Heart right ventricle (tissue), 16 donors: ENCODE results near the gene PAF1. TPM values are rescaled to one million over a fixed set of nuclear protein-coding genes. Genes with fewer than 3 reads are reported as not detected.
"Not testable (repeated sequence)": the region's sequence is repeated elsewhere in the genome, so short reads cannot be mapped to it uniquely, and the experiment has no call there.

Experiments
- ATAC-seq, 8 donors: fragments of 200-7000 bp; cut with Tn5 transposase; one replicate each; pipeline ENCODE4 v1.9.1; 2020; ENCODE audit warnings: mild to moderate bottlenecking in 8 of 8, moderate library complexity in 8 of 8, moderate number of reproducible peaks in 1 of 8
- DNase-seq, 2 donors: peaks; one replicate each; pipeline ENCODE4 v3.0.0-alpha.2; 2020
- H3K27ac ChIP-seq, 10 donors: fragments of 200-600 bp; sonication (generic) in 2 of 10; one replicate each; pipeline versions ENCODE4 v1.5.0 to v1.8.0; 2020 to 2022; ENCODE audit warnings: mild to moderate bottlenecking in 3 of 10
- H3K27me3 ChIP-seq, 7 donors: fragments of 200-600 bp; one replicate each; pipeline ENCODE4 v1.8.0; 2021 to 2022; ENCODE audit warnings: mild to moderate bottlenecking in 2 of 7
- H3K36me3 ChIP-seq, 9 donors: fragments of 200-600 bp; sonication (generic) in 1 of 9; one replicate each; pipeline versions ENCODE4 v1.5.0 to v1.8.0; 2020 to 2022; ENCODE audit warnings: mild to moderate bottlenecking in 2 of 9
- H3K4me1 ChIP-seq, 9 donors: fragments of 200-600 bp; sonication (generic) in 1 of 9; one replicate each; pipeline versions ENCODE4 v1.5.0 to v1.8.0; 2020 to 2022; ENCODE audit warnings: mild to moderate bottlenecking in 4 of 9
- H3K4me3 ChIP-seq, 10 donors: fragments of 200-600 bp; sonication (generic) in 2 of 10; one replicate each; pipeline versions ENCODE4 v1.5.0 to v1.8.0; 2020 to 2022; ENCODE audit warnings: mild to moderate bottlenecking in 7 of 10, moderate library complexity in 2 of 10
- H3K9me3 ChIP-seq, 11 donors: fragments of 200-600 bp in 10 of 11; sonication (generic) in 2 of 11; one replicate each; pipeline versions ENCODE4 v1.5.0 to v1.8.0; 2013 to 2022; ENCODE audit warnings: mild to moderate bottlenecking in 2 of 11, control low read depth in 1 of 11, moderate library complexity in 1 of 11
- WGBS, 2 donors: extraction: QIAGEN DNeasy Blood & Tissue Kit; methylation state at CpG; one replicate each; pipeline ENCODE4 v1.1.7; 2013; ENCODE audit warnings: inconsistent platforms in 1 of 2; 5-methylcytosine and 5-hydroxymethylcytosine counted together
- intact Hi-C, 10 donors: fragments of 100-400 bp; cut with DNase I; formaldehyde crosslinking; loops; one replicate each; pipeline versions ENCODE4 v1.11.1 to v1.14.2; 2022
- polyA plus RNA-seq, 2 donors: library from polyadenylated mRNA; stranded (reverse); fragments of 200-250 nt; gene quantifications; one replicate each; pipeline ENCODE4 v1.2.3, GENCODE V29; 2013
- total RNA-seq, 10 donors: library from RNA; stranded (reverse); fragmentation: NEBNext Ultra II Directional in 3 of 10; extraction: Animal tissue kit (Norgen Biotek cat#: 25700) in 3 of 10; gene quantifications; one replicate each; pipeline versions ENCODE4 v1.2.1 to v1.2.4, GENCODE V29; 2021 to 2023
- TF ChIP-seq, protein P1 (sequence below), 9 donors: fragments of 200-600 bp; sonication (generic) in 2 of 9; IDR thresholded peaks; one replicate each; pipeline versions ENCODE4 v1.5.0 to v1.8.0; 2021 to 2022; ENCODE audit warnings: antibody characterized with exemption in 9 of 9, mild to moderate bottlenecking in 5 of 9, moderate library complexity in 1 of 9
- donor health status: Arrhythmogenic right ventricular cardiomyopathy.
- donor health status: ischemic (EF 13 %, LVEDD 7.1; RV severe dilation, severe dysfunction).
- donor health status: healthy with polysubstance abuse.
- donor health status: DM: no; HTN: yes; CAD: no.
- donor health status: DM: no; HTN: no; CAD: no.
- donor health status: ischemic (EF 25% LVEDD 6.9; RV normal size, moderate dysfunction).
- donor health status: ischemic (EF 25% LVEDD 5.7; RV mildly dilated, moderate dysfunction).
- donor health status: healthy.
- donor health status: DM: yes; HTN: yes; CAD: no.
- donor health status: Ischemic cardiomyopathy.
- donor health status: ischemic (EF 35%, LVEDD 5.7; RV mildly dilated, moderate dysfunction).
- donor health status: nonischemic (EF 11% LVEDD 7.7; RV severe dilation, severe dysfunction).
- donor health status: DM: yes; HTN: yes; CAD: no.
- donor health status: PGD.
- donor health status: ischemic (EF 29% LVEDD 5.4; RV normal size, mild dysfunction).
- donor health status: nonischemic (EF 23%, LVEDD 6.1; RV moderate dilation, normal function).

The PAF1 gene
- total and polyA plus RNA-seq, 12 donors = 24.1 to 48.2 (median 38.8) TPM

DNA sequence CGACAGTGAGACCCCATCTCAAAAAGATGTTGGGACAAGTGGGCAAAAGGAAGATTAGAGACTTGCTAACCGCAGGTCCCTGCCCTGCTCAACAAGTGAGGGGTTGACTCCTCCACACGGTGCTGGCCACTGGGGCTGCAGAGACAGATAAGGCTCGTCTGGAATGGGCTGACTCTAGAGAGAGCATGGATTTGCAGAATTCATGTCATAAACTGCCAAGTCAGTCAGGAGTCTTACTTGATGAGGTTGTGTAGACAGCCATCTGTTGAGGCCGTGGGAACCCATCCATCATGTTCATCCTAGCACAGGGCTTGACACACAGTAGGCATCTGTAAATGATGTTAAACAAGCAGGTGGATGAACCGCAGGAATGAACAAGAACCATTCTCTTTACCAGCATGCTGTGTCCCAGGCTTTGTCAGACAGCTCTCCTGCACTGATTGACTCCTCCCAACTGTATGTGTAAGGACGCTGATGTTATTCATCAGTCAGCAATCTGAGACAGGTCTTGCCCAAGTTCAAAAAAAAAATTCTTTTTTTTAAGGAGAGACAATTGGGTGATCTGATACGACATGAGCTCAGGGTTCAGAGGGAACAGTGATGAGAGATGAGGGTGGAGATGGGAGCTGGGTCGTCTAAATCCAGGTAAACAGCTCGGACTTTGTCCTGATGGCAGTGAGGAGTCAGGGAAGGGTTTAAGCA is 8.8 kb downstream of the PAF1 start:
- Histone ChIP-seq H3K4me1 (no peaks in the 10 kb centered on the region), H3K9me3 (no peaks in the 10 kb centered on the region), H3K27ac (no peak overlapping the region), H3K27me3 (no peaks in the 10 kb centered on the region), H3K4me3 (no peak overlapping the region), H3K36me3 (peaks cover 8 to 100% (median 89%) of the 10 kb centered on the region in 9 donors)
- 77 to 80% methylated on average over 10 of the region's 10 CpGs for WGBS, 2 donors
- DNase-seq (no peak), ATAC-seq (no peak)
- TF ChIP-seq, protein P1, sequence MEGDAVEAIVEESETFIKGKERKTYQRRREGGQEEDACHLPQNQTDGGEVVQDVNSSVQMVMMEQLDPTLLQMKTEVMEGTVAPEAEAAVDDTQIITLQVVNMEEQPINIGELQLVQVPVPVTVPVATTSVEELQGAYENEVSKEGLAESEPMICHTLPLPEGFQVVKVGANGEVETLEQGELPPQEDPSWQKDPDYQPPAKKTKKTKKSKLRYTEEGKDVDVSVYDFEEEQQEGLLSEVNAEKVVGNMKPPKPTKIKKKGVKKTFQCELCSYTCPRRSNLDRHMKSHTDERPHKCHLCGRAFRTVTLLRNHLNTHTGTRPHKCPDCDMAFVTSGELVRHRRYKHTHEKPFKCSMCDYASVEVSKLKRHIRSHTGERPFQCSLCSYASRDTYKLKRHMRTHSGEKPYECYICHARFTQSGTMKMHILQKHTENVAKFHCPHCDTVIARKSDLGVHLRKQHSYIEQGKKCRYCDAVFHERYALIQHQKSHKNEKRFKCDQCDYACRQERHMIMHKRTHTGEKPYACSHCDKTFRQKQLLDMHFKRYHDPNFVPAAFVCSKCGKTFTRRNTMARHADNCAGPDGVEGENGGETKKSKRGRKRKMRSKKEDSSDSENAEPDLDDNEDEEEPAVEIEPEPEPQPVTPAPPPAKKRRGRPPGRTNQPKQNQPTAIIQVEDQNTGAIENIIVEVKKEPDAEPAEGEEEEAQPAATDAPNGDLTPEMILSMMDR (IDR thresholded peaks at IDR 0.05) = no peak
- intact Hi-C loops = no loop called here

DNA sequence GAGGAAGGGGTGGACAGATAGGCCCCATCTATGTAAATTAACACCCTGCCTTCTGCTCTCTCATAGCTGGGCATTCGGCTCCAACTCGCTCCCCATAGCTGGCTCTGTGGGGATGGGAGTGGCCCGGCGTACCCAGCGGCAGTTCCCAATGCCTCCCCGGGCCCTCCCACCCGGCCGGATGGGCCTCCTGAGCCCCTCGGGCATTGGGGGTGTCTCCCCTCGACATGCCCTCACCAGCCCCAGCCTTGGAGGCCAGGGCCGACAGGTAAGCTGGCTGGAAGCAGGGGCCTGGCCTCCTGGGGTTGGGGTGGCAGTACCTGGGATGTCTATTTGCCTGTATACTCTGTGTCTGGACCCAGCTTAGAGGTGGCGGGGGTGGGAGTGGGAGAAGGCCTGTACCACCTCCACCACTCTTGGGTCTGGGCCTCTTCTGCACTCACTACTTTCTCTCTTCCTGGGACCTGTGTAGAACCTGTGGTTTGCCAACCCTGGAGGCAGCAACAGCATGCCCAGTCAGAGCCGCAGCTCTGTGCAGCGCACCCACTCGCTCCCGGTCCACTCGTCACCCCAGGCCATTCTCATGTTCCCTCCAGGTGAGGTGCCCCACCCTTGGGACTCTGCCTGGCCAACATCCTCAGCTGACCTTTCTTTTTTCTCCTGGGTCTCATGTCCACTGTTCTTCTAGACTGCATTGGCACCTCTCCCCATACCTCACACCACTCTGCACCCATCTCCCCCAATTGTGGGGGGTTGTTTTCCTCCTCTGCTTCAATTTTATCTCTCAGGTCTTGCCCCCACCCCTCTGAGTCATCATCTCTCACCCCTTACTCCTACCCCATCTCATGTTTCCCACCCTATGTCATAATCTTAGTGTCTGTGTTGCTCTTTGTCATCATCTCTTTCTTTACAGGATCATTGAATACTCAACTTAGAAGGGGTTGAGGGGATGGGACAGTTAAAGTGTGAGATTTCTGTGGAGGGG is 10.1 kb downstream of the PAF1 start:
- ATAC-seq (no peak), DNase-seq (no peak)
- intact Hi-C loops = no loop called here
- 92 to 93% methylated on average over 17 of the region's 17 CpGs for WGBS, 2 donors
- Histone ChIP-seq H3K27me3 (no peaks in the 10 kb centered on the region), H3K4me3 (no peak overlapping the region), H3K36me3 (peaks cover 8 to 100% (median 89%) of the 10 kb centered on the region in 9 donors), H3K4me1 (no peaks in the 10 kb centered on the region), H3K9me3 (no peaks in the 10 kb centered on the region), H3K27ac (no peak overlapping the region)
- TF ChIP-seq, protein P1 (IDR thresholded peaks at IDR 0.05) = no peak

DNA sequence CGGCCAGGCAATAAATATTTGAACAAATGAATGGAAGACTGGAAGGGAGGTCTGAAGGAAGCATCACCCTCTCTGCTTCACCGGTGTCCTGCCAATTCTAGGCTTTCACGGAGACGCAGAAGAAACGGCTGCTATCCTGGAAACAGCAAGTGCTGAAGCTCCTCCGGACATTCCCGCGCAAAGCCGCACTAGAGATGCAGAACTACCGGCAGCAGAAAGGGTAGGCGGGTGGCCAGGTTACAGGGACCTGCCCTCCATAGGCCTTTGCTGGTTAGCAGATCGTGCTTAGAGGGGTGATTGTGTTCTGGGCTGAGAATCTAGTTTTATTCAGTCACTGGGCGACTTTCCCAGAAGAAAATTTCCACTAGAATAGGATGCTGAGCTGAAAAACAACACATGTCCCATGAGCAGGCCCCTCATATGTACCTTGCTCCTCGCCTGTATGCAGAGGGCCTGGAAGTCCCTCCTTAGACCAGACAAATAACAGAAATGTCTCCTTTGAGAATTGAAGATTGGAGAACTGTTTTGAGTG is 11.0 kb downstream of the PAF1 start:
- Histone ChIP-seq H3K27ac (no peak overlapping the region), H3K4me1 (no peaks in the 10 kb centered on the region), H3K36me3 (peaks cover 8 to 100% (median 90%) of the 10 kb centered on the region in 9 donors), H3K27me3 (no peaks in the 10 kb centered on the region), H3K4me3 (no peak overlapping the region), H3K9me3 (no peaks in the 10 kb centered on the region)
- WGBS, 2 donors = 93 to 95% methylated on average over 14 of the region's 14 CpGs
- ATAC-seq (no peak), DNase-seq (no peak)
- TF ChIP-seq, protein P1 (IDR thresholded peaks at IDR 0.05) = no peak
- intact Hi-C loops = no loop called here

DNA sequence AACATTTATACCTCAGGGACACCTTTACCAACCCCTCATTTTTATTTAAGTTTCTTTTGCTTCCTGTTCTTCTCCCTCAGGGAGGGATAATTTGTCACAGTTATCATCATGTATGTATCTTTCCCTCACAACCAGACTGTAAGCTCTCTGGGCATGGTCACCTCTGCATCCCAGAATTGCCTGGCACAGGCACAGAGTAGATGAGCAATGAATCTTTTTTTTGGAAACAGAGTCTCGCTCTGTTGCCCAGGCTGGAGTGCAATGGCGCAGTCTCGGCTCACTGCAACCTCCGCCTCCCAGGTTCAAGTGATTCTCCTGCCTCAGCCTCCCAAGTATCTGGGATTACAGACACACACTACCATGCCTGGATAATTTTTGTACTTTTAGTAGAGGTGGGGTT is 11.5 kb downstream of the PAF1 start:
- DNase-seq, intact Hi-C loops, H3K4me1 ChIP-seq, H3K4me3 ChIP-seq, ATAC-seq, H3K27ac ChIP-seq, H3K9me3 ChIP-seq, H3K27me3 ChIP-seq: not testable (repeated sequence)
- 96 to 100% methylated on average over 4 of the region's 4 CpGs for WGBS, 2 donors
- H3K36me3 ChIP-seq = peaks cover 8 to 100% (median 87%) of the 10 kb centered on the region in 9 donors
